HepG2 (cell line): ENCODE data around the gene SLC26A9. TPM values are rescaled to one million over a fixed set of nuclear protein-coding genes. Genes with fewer than 3 reads are reported as not detected.

Experiments
- ATF1 ChIP-seq: IDR thresholded peaks from 2 replicates; pipeline ENCODE4 v1.6.1; 2016; ENCODE audit warnings: mild to moderate bottlenecking, control low read depth
- ATF3 ChIP-seq: sonication (generic); formaldehyde crosslinking; IDR thresholded peaks from 2 replicates; pipeline ENCODE4 v1.4.0; 2020; ENCODE audit warnings: missing genetic modification reagents
- CENPT ChIP-seq: sonication (generic); formaldehyde crosslinking; IDR thresholded peaks from 2 replicates; pipeline ENCODE4 v1.8.0; 2022; ENCODE audit warnings: low read depth, mild to moderate bottlenecking, moderate library complexity, missing genetic modification reagents
- FOSL1 ChIP-seq: sonication (generic); formaldehyde crosslinking; IDR thresholded peaks from 2 replicates; pipeline ENCODE4 v1.9.0; 2021; ENCODE audit warnings: missing genetic modification reagents, borderline replicate concordance
- HBP1 ChIP-seq: IDR thresholded peaks from 2 replicates; pipeline ENCODE4 v1.6.1; 2016; ENCODE audit warnings: low read depth, control low read depth
- KDM3A ChIP-seq: IDR thresholded peaks from 2 replicates; pipeline ENCODE4 v1.6.1; 2018; ENCODE audit warnings: low read depth, missing compliant biosample characterization
- LCORL ChIP-seq, 2 experiments: fragments of 450-650 bp in 1 of 2; sonication (generic) in 1 of 2; formaldehyde crosslinking in 1 of 2; IDR thresholded peaks; 2 replicates each; pipeline versions ENCODE4 v1.5.0 to v1.6.1; 2017 to 2020; ENCODE audit warnings: antibody characterized with exemption in 1 of 2, missing genetic modification reagents in 1 of 2
- NFKBIZ ChIP-seq: IDR thresholded peaks from 2 replicates; pipeline ENCODE4 v1.6.1; 2018; ENCODE audit warnings: missing genetic modification reagents, missing compliant biosample characterization
- NR2F6 ChIP-seq, 2 experiments: IDR thresholded peaks; 2 replicates each; pipeline ENCODE4 v1.6.1; 2016; ENCODE audit warnings: antibody characterized with exemption in 1 of 2, mild to moderate bottlenecking in 1 of 2
- RAD51 ChIP-seq: fragments of 450-650 bp; IDR thresholded peaks from 2 replicates; pipeline ENCODE4 v1.6.1; 2016; ENCODE audit warnings: borderline replicate concordance
- RXRA ChIP-seq: sonication (generic); formaldehyde crosslinking; IDR thresholded peaks from 2 replicates; pipeline ENCODE4 v1.5.1; 2020; ENCODE audit warnings: missing genetic modification reagents
- TBX2 ChIP-seq: sonication (generic); formaldehyde crosslinking; IDR thresholded peaks from 2 replicates; pipeline ENCODE4 v1.5.0; 2020; ENCODE audit warnings: missing genetic modification reagents, mild to moderate bottlenecking, borderline replicate concordance
- TGIF2 ChIP-seq: IDR thresholded peaks from 2 replicates; pipeline ENCODE4 v1.6.1; 2016; ENCODE audit warnings: control low read depth, missing compliant biosample characterization
- ZNF205 ChIP-seq: IDR thresholded peaks from 2 replicates; pipeline ENCODE4 v1.6.1; 2018; ENCODE audit warnings: missing biosample characterization, missing genetic modification reagents
- ZNF280D ChIP-seq: sonication (generic); formaldehyde crosslinking; IDR thresholded peaks from 2 replicates; pipeline ENCODE4 v1.5.1; 2020; ENCODE audit warnings: mild to moderate bottlenecking, missing genetic modification reagents
- ZNF317 ChIP-seq: sonication (generic); formaldehyde crosslinking; IDR thresholded peaks from 2 replicates; pipeline ENCODE4 v1.5.0; 2020; ENCODE audit warnings: mild to moderate bottlenecking, missing genetic modification reagents
- ZNF609 ChIP-seq: sonication (generic); formaldehyde crosslinking; IDR thresholded peaks from 2 replicates; pipeline ENCODE4 v1.4.0; 2020; ENCODE audit warnings: mild to moderate bottlenecking, missing genetic modification reagents, borderline replicate concordance
- ZNF619 ChIP-seq: sonication (generic); formaldehyde crosslinking; IDR thresholded peaks from 2 replicates; pipeline ENCODE4 v1.4.0; 2020; ENCODE audit warnings: mild to moderate bottlenecking, missing genetic modification reagents
- ZSCAN9 ChIP-seq: IDR thresholded peaks from 2 replicates; pipeline ENCODE4 v1.6.1; 2016; ENCODE audit warnings: borderline replicate concordance
- polyA plus RNA-seq, 8 experiments: library from polyadenylated mRNA; depleted of rRNA in 3 of 8; stranded (reverse) in 7 of 8; unstranded in 1 of 8; fragments of >200 nt; fragmentation: Illumina TruSeq in 4 of 8; extraction: Trizol in 4 of 8; gene quantifications; 2 replicates each; pipeline versions ENCODE4 v1.2.1 to v1.2.3, GENCODE V29; 2011 to 2016; ENCODE audit warnings: low read depth in 4 of 8, missing spikeins in 1 of 8, mixed read lengths in 1 of 8; ENCODE audit not compliant: insufficient read depth in 1 of 8
- total RNA-seq, 5 experiments: library from RNA; depleted of rRNA; stranded (reverse); fragments of >200 nt; fragmentation: Illumina TruSeq; extraction: Trizol; gene quantifications; 2 replicates each; pipeline ENCODE4 v1.2.3, GENCODE V29; 2016; ENCODE audit warnings: low read depth in 1 of 5

Gene SLC26A9
- total and polyA plus RNA-seq, 2 of the 13 experiments (the other 11 are each of a cell fraction or from before 2014, with no cell fraction given) = 0.11 to 0.15 TPM

- 0 out of 2 replicates have a peak, but pooled peaks have one; percentile 32 for TF ChIP-seq ZNF280D (CRISPR knock-in tag)
- TF ChIP-seq NR2F6 (IDR thresholded peaks at IDR 0.05) = no peak
- TF ChIP-seq NR2F6 (CRISPR knock-in tag; IDR thresholded peaks at IDR 0.05) = 0 out of 2 replicates have a peak, but pooled peaks have one; percentile 37
- 0 out of 2 replicates have a peak, but pooled peaks have one; percentile 18 for TF ChIP-seq FOSL1
- TF ChIP-seq RXRA (CRISPR knock-in tag) = peak; percentile 24; the same call in 1 of the 2 replicates
- TF ChIP-seq ATF1 (CRISPR knock-in tag) = no peak
- 0 out of 2 replicates have a peak, but pooled peaks have one; percentile 51 for TF ChIP-seq NFKBIZ (CRISPR knock-in tag)
- TF ChIP-seq ATF3 = peak; percentile 46; the same call in 1 of the 2 replicates
- peak; percentile 35; the same call in 1 of the 2 replicates for TF ChIP-seq TBX2 (CRISPR knock-in tag)
- 0 out of 2 replicates have a peak, but pooled peaks have one; percentile 15 for TF ChIP-seq CENPT (CRISPR knock-in tag)
- peak; percentile 62; the same call in 1 of the 2 replicates for TF ChIP-seq HBP1
- no peak for TF ChIP-seq RAD51
- peak; percentile 68; the same call in 1 of the 2 replicates for TF ChIP-seq ZNF205 (CRISPR knock-in tag)
- TF ChIP-seq TGIF2 (CRISPR knock-in tag) = 0 out of 2 replicates have a peak, but pooled peaks have one; percentile 22
- TF ChIP-seq LCORL (IDR thresholded peaks at IDR 0.05) = no peak
- peak; percentile 53; the same call in 1 of the 2 replicates for TF ChIP-seq LCORL (CRISPR knock-in tag; IDR thresholded peaks at IDR 0.05)
- 0 out of 2 replicates have a peak, but pooled peaks have one; percentile 27 for TF ChIP-seq KDM3A (CRISPR knock-in tag)
- TF ChIP-seq ZNF317 = no peak
- TF ChIP-seq ZNF609 (CRISPR knock-in tag) = 0 out of 2 replicates have a peak, but pooled peaks have one; percentile 22
- TF ChIP-seq ZNF619 (CRISPR knock-in tag) = peak; percentile 13; the same call in 1 of the 2 replicates
- TF ChIP-seq ZSCAN9 (CRISPR knock-in tag) = 0 out of 2 replicates have a peak, but pooled peaks have one; percentile 22
These were observed 40.9 kb upstream of the SLC26A9 start (continued) for GRCh38 chr1:205983925-205984725.
